Measurements from ENCODE around the gene CCDC183. TPM values are rescaled to one million over a fixed set of nuclear protein-coding genes. Genes with fewer than 3 reads are reported as not detected.
A peak's percentile ranks its signal among the peaks of the same experiment; 100 is the strongest.

Gene CCDC183
- total RNA-seq, 1 donor from 2014 or later, result 2.2 TPM

DNA sequence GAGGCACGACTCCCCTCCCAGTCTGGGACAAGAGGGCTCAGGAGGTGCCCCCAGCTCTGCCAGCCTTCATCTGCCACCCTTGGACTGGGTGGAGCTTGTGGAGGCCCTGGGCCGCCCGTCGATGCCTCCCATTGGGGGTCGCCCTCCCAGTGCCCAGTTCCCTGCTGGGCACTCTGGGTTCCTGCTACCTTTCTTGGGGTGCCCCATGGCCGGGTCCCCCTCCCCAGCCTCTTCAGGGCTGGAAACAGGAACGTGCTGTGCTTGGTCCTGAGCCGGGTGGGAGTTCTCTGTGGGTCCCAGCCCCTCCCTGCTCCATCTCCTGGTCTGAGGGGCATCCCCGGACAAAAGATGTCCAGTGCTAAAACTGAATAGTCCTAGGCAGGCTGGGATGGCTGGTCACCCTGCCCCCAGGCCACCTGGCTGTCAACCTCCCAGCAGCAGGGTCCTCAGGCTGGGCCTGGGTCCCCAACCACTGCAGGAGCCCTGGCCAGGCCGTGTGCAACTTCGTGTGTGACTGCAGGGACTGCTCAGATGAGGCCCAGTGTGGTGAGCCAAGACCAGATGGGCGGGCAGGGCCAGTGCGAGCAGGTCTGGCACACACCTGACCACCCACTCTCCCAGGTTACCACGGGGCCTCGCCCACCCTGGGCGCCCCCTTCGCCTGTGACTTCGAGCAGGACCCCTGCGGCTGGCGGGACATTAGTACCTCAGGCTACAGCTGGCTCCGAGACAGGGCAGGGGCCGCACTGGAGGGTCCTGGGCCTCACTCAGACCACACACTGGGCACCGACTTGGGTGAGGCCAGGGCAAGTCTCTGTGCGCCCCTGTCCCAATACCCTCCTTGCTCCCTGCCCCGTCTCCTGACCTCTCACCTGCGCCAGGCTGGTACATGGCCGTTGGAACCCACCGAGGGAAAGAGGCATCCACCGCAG lies 56.8 kb downstream of the CCDC183 start:
- ATAC-seq (no peak), DNase-seq (peak; percentile 36)
- intact Hi-C loops (cut with micrococcal nuclease), result no loop called here

GRCh38 chr9:136853596-136854112 lies 57.5 kb downstream of the CCDC183 start:
- ATAC-seq (no peak), DNase-seq (peak; percentile 16)
- intact Hi-C loops (cut with micrococcal nuclease), result no loop called here

- ATAC-seq (no peak), DNase-seq (peak; percentile 32)
- intact Hi-C loops (cut with micrococcal nuclease), result no loop called here
These were observed 58.1 kb downstream of the CCDC183 start for GRCh38 chr9:136854113-136854841.

GRCh38 chr9:136854842-136855460 lies 58.8 kb downstream of the CCDC183 start:
- intact Hi-C loops (cut with micrococcal nuclease), result no loop called here
- ATAC-seq (no peak), DNase-seq (peak; percentile 30)

- ATAC-seq, result no peak
- peak; percentile 41 for DNase-seq
- intact Hi-C loops (cut with micrococcal nuclease), result no loop called here
These were observed 59.4 kb downstream of the CCDC183 start for GRCh38 chr9:136855461-136856078.

GRCh38 chr9:136856079-136856476 lies 59.9 kb downstream of the CCDC183 start:
- ATAC-seq (no peak), DNase-seq (peak; percentile 27)
- intact Hi-C loops (cut with micrococcal nuclease), result no loop called here

GRCh38 chr9:136856541-136857141 lies 60.5 kb downstream of the CCDC183 start:
- ATAC-seq (no peak), DNase-seq (no peak)
- intact Hi-C loops (cut with micrococcal nuclease), result no loop called here

- intact Hi-C loops (cut with micrococcal nuclease), result no loop called here
- ATAC-seq (no peak), DNase-seq (peak; percentile 24)
These were observed 61.0 kb downstream of the CCDC183 start for GRCh38 chr9:136857166-136857565.

Small RNA genes lying within 50 kb of the gene (microRNA-seq; reads per million reads assigned to microRNA genes)
- gene MIR4292 (ENCODE audit: borderline number of aligned reads), result not detected
- gene MIR6722 (ENCODE audit: borderline number of aligned reads), result not detected

Other genes with a start within 250 kb of the CCDC183 start
- gene EGFL7, start 133.4 kb upstream of the CCDC183 start, total RNA-seq, result 63.8 TPM
- gene AGPAT2, start 108.9 kb upstream of the CCDC183 start, total RNA-seq, result 53.8 TPM
- gene DIPK1B, start 83.8 kb upstream of the CCDC183 start, total RNA-seq, result 22.3 TPM
- 10.6 TPM for gene LCN10, start 53.4 kb upstream of the CCDC183 start, total RNA-seq
- gene LCN6, start 47.8 kb upstream of the CCDC183 start, total RNA-seq, result 17.4 TPM
- gene LCN8, start 38.1 kb upstream of the CCDC183 start, total RNA-seq, result not detected
- 0.59 TPM for gene LCN15, start 31.8 kb upstream of the CCDC183 start, total RNA-seq
- gene TMEM141, start 5.0 kb upstream of the CCDC183 start, total RNA-seq, result 74.2 TPM
- gene RABL6, start 11.6 kb downstream of the CCDC183 start, total RNA-seq, result 73.0 TPM
- gene AJM1, start 46.1 kb downstream of the CCDC183 start, total RNA-seq, result 9.1 TPM
- gene PHPT1, start 53.1 kb downstream of the CCDC183 start, total RNA-seq, result 357 TPM
- 12.9 TPM for gene MAMDC4, start 56.0 kb downstream of the CCDC183 start, total RNA-seq
- 354 TPM for gene EDF1, start 70.0 kb downstream of the CCDC183 start, total RNA-seq
- gene TRAF2, start 90.2 kb downstream of the CCDC183 start, total RNA-seq, result 11.4 TPM
- gene FBXW5, start 148.4 kb downstream of the CCDC183 start, total RNA-seq, result 162 TPM
- 2.2 TPM for gene C8G, start 148.9 kb downstream of the CCDC183 start, total RNA-seq
- gene LCN12, start 155.9 kb downstream of the CCDC183 start, total RNA-seq, result 3.6 TPM
- 5,424 TPM for gene PTGDS, start 181.2 kb downstream of the CCDC183 start, total RNA-seq
- gene LCNL1, start 186.7 kb downstream of the CCDC183 start, total RNA-seq, result 18.3 TPM
- gene PAXX, start 196.1 kb downstream of the CCDC183 start, total RNA-seq, result 23.9 TPM
- 1.7 TPM for gene CLIC3, start 200.2 kb downstream of the CCDC183 start, total RNA-seq
- 33.8 TPM for gene ABCA2, start 231.9 kb downstream of the CCDC183 start, total RNA-seq
- 0.17 TPM for gene FUT7, start 235.8 kb downstream of the CCDC183 start, total RNA-seq
- gene NPDC1, start 249.8 kb downstream of the CCDC183 start, total RNA-seq, result 59.0 TPM

All from left ventricle myocardium superior (tissue), 1 donor.